K562 (cell line): ENCODE results near the gene CTU1. TPM values are rescaled to one million over a fixed set of nuclear protein-coding genes. Genes with fewer than 3 reads are reported as not detected.

Experiments used
- ATF7 ChIP-seq: fragments of 450-650 bp; IDR thresholded peaks from 2 replicates; pipeline ENCODE4 v1.7.1; 2014; ENCODE audit warnings: mild to moderate bottlenecking, moderate library complexity
- BACH1 ChIP-seq: fragments of 200-800 bp; sonication (Bioruptor generic); IDR thresholded peaks from 2 replicates; pipeline ENCODE4 v1.6.1; 2016; ENCODE audit warnings: missing genetic modification characterization, missing compliant biosample characterization
- DPF2 ChIP-seq: fragments of 450-650 bp; IDR thresholded peaks from 2 replicates; pipeline ENCODE4 v1.6.1; 2016
- E2F3 ChIP-seq: fragments of 250-450 bp; sonication (Bioruptor Pico); IDR thresholded peaks from 2 replicates; pipeline ENCODE4 v1.4.0; 2020; ENCODE audit warnings: mild to moderate bottlenecking
- E2F4 ChIP-seq: sonication (generic); formaldehyde crosslinking; IDR thresholded peaks from 2 replicates; pipeline ENCODE4 v1.8.0; 2022; ENCODE audit warnings: mild to moderate bottlenecking, low read depth, missing genetic modification reagents
- ERF ChIP-seq: fragments of 450-650 bp; formaldehyde crosslinking; IDR thresholded peaks from 2 replicates; pipeline ENCODE4 v1.4.0; 2020; ENCODE audit warnings: mild to moderate bottlenecking, mixed read lengths
- HDAC8 ChIP-seq: fragments of 450-650 bp; IDR thresholded peaks from 2 replicates; pipeline ENCODE4 v1.6.1; 2016; ENCODE audit warnings: mild to moderate bottlenecking, missing genetic modification characterization, moderate library complexity, missing compliant biosample characterization
- HMGXB4 ChIP-seq: sonication (generic); formaldehyde crosslinking; IDR thresholded peaks from 2 replicates; pipeline ENCODE4 v1.8.1; 2023; ENCODE audit warnings: mild to moderate bottlenecking, missing genetic modification reagents
- HNRNPK ChIP-seq: fragments of 200-400 bp; formaldehyde crosslinking; IDR thresholded peaks from one replicate; pipeline ENCODE4 v1.6.1; 2018; ENCODE audit warnings: mild to moderate bottlenecking, low read depth, low read length; ENCODE audit not compliant: poor library complexity, severe bottlenecking
- PYGO2 ChIP-seq: fragments of 450-650 bp; IDR thresholded peaks from 2 replicates; pipeline ENCODE4 v1.6.1; 2016; ENCODE audit warnings: mild to moderate bottlenecking, missing genetic modification characterization, moderate library complexity, missing compliant biosample characterization
- U2AF1 ChIP-seq: fragments of 200-400 bp; formaldehyde crosslinking; optimal IDR thresholded peaks from 2 replicates; pipeline ENCODE3; 2017; ENCODE audit warnings: mild to moderate bottlenecking, low read depth, low read length, moderate library complexity
- ZBTB7A ChIP-seq: IDR thresholded peaks from 2 replicates; pipeline ENCODE4 v1.6.1; 2011; ENCODE audit warnings: low read depth, mild to moderate bottlenecking, low read length, moderate library complexity, borderline replicate concordance; ENCODE audit not compliant: control insufficient read depth
- ZNF316 ChIP-seq: fragments of 450-650 bp; IDR thresholded peaks from 2 replicates; pipeline ENCODE4 v1.6.1; 2016
- polyA plus RNA-seq, 8 experiments: library from polyadenylated mRNA; depleted of rRNA in 4 of 8; stranded (reverse) in 5 of 8; unstranded in 3 of 8; fragments of >200 nt; fragmentation: Nextera tagmentation in 2 of 8; fragmentation: Illumina TruSeq in 1 of 8; extraction: Ambion mirVana in 2 of 8; extraction: Trizol in 1 of 8; gene quantifications; 2 replicates each; pipeline versions ENCODE4 v1.2.1 to v1.2.3, GENCODE V29; 2011 to 2014; ENCODE audit warnings: inconsistent platforms in 1 of 8, missing spikeins in 1 of 8
- total RNA-seq, 7 experiments: library from RNA; depleted of rRNA in 6 of 7; stranded (reverse); fragments of >200 nt in 6 of 7; fragmentation: Illumina TruSeq in 2 of 7; extraction: Trizol in 2 of 7; gene quantifications; 2 replicates each; pipeline versions ENCODE4 v1.2.1 to v1.2.3, GENCODE V29; 2011 to 2021; ENCODE audit warnings: low replicate concordance in 1 of 7

The CTU1 gene
- total and polyA plus RNA-seq, 9 of the 15 experiments (the other 6 are each of a cell fraction or from before 2014, with no cell fraction given), result 0.03 to 18.4 (median 2.3) TPM; not detected in 1

DNA sequence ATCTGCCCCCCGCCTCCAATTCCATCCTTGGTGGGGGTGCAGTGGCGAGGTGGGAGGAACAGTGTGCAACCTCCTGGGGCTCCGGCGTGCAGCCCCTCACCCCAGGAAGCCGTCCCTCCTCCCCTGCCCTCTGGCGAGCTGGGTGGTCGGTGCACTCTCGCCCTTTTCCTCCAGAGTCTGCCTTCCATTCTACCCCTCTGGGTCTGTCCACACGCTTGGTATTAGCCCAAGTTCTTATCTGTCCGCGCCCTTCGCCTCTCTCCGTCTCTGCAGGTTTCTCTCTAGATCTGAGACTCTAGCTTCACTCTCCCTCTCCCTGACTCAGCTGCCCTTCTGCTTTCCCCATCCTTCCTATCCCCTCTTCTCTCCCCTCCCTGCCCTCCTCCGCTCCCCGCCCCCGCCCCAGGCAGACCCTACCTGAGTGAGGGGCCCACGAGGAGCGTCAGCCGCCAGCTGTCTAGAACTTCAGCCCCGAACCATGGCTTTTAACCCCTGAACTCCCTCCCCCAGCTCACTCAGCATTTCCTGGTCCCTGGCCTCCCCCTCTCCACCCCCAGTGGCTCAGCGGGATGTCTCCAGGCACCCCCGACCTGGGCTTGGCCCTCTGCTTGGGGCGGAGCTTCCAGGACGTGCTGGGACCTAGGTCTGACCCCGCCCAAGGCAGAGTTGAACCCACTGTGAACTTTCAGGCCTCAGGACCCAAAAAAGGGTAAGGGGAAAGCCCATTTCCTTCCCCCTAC is 42.8 kb downstream of the CTU1 start (continued):
- TF ChIP-seq ATF7, result 0 out of 2 replicates have a peak, but pooled peaks have one; percentile 6
- 0 out of 2 replicates have a peak, but pooled peaks have one; percentile 29 for TF ChIP-seq DPF2
- no peak for TF ChIP-seq E2F4 (CRISPR knock-in tag)
- TF ChIP-seq HMGXB4 (CRISPR knock-in tag), result no peak
- TF ChIP-seq HDAC8 (tag), result no peak
- no peak for TF ChIP-seq HNRNPK
- TF ChIP-seq ZBTB7A, result peak; percentile 27; the same call in 1 of the 2 replicates
- no peak for TF ChIP-seq BACH1
- TF ChIP-seq E2F3, result no peak
- TF ChIP-seq ZNF316, result peak; percentile 54
- TF ChIP-seq PYGO2, result no peak
- TF ChIP-seq ERF (CRISPR knock-in tag), result no peak
- TF ChIP-seq U2AF1, result no peak
